ENCODE results near the gene NR2E1.
A peak's percentile ranks its signal among the peaks of the same experiment; 100 is the strongest.

The NR2E1 gene

GRCh38 chr6:108123946-108124345 lies 41.9 kb upstream of the NR2E1 start:
- Histone ChIP-seq H3K27ac (no peak overlapping the region), H3K27me3 (ENCODE audit: insufficient read depth, low read depth, severe bottlenecking) (no peaks in the 10 kb centered on the region), H3K36me3 (no peaks in the 10 kb centered on the region), H3K4me3 (ENCODE audit: low read depth, low read length) (no peak overlapping the region), H3K9me3 (ENCODE audit: severe bottlenecking) (no peaks in the 10 kb centered on the region)
- no peak for TF ChIP-seq CTCF (IDR thresholded peaks at IDR 0.05; ENCODE audit: low read depth, low read length)
- peak; percentile 50 for DNase-seq

GRCh38 chr6:108127056-108127455 lies 38.8 kb upstream of the NR2E1 start:
- no peak overlapping the region for H3K4me3 ChIP-seq (ENCODE audit: low read depth, low read length)
- DNase-seq = no peak
- no peaks in the 10 kb centered on the region for H3K36me3 ChIP-seq
- H3K27me3 ChIP-seq (ENCODE audit: insufficient read depth, low read depth, severe bottlenecking) = no peaks in the 10 kb centered on the region
- no peak for TF ChIP-seq CTCF (IDR thresholded peaks at IDR 0.05; ENCODE audit: low read depth, low read length)
- no peaks in the 10 kb centered on the region for H3K9me3 ChIP-seq (ENCODE audit: severe bottlenecking)
- H3K27ac ChIP-seq = no peak overlapping the region

- Histone ChIP-seq H3K36me3 (no peaks in the 10 kb centered on the region), H3K27ac (no peak overlapping the region), H3K4me3 (ENCODE audit: low read depth, low read length) (no peak overlapping the region), H3K27me3 (ENCODE audit: insufficient read depth, low read depth, severe bottlenecking) (no peaks in the 10 kb centered on the region), H3K9me3 (ENCODE audit: severe bottlenecking) (no peaks in the 10 kb centered on the region)
- no peak for TF ChIP-seq CTCF (IDR thresholded peaks at IDR 0.05; ENCODE audit: low read depth, low read length)
- DNase-seq = no peak
These were observed 38.0 kb upstream of the NR2E1 start for GRCh38 chr6:108127826-108128225.

- no peak overlapping the region for H3K27ac ChIP-seq
- DNase-seq = no peak
- H3K27me3 ChIP-seq (ENCODE audit: insufficient read depth, low read depth, severe bottlenecking) = no peaks in the 10 kb centered on the region
- TF ChIP-seq CTCF (IDR thresholded peaks at IDR 0.05; ENCODE audit: low read depth, low read length) = no peak
- no peaks in the 10 kb centered on the region for H3K36me3 ChIP-seq
- H3K4me3 ChIP-seq (ENCODE audit: low read depth, low read length) = no peak overlapping the region
- H3K9me3 ChIP-seq (ENCODE audit: severe bottlenecking) = no peaks in the 10 kb centered on the region
These were observed 35.6 kb upstream of the NR2E1 start for GRCh38 chr6:108130262-108130661.

GRCh38 chr6:108132863-108133262 lies 33.0 kb upstream of the NR2E1 start:
- Histone ChIP-seq H3K4me3 (ENCODE audit: low read depth, low read length) (no peak overlapping the region), H3K27ac (no peak overlapping the region), H3K9me3 (ENCODE audit: severe bottlenecking) (no peaks in the 10 kb centered on the region), H3K36me3 (no peaks in the 10 kb centered on the region), H3K27me3 (ENCODE audit: insufficient read depth, low read depth, severe bottlenecking) (no peaks in the 10 kb centered on the region)
- DNase-seq = no peak
- TF ChIP-seq CTCF (IDR thresholded peaks at IDR 0.05; ENCODE audit: low read depth, low read length) = no peak

- Histone ChIP-seq H3K4me3 (ENCODE audit: low read depth, low read length) (peak overlapping the region; percentile 38), H3K36me3 (no peaks in the 10 kb centered on the region), H3K27me3 (ENCODE audit: insufficient read depth, low read depth, severe bottlenecking) (no peaks in the 10 kb centered on the region), H3K9me3 (ENCODE audit: severe bottlenecking) (no peaks in the 10 kb centered on the region), H3K27ac (peak overlapping the region; percentile 13; the same call in 1 of the 2 replicates)
- peak; percentile 21; the same call in 1 of the 2 replicates for TF ChIP-seq CTCF (IDR thresholded peaks at IDR 0.05; ENCODE audit: low read depth, low read length)
- peak; percentile 87 for DNase-seq
These were observed 32.1 kb upstream of the NR2E1 start for GRCh38 chr6:108133594-108134179.
